Activated CD4-positive, CD25-positive, alpha-beta regulatory T cell treated with anti-CD3 and anti-CD28 coated beads, Interleukin-2, amount 50 U/mL, for 72 hours (primary cell): ENCODE data around the gene RDH5.
"Not testable (repeated sequence)": the region's sequence is repeated elsewhere in the genome, so short reads cannot be mapped to it uniquely, and the experiment has no call there.

ENCODE experiments used
- DNase-seq: peaks from one replicate; pipeline ENCODE4 v3.0.0; 2021

Gene RDH5

GRCh38 chr12:55748230-55748993 lies 28.2 kb downstream of the RDH5 start:
- DNase-seq = no peak

- no peak for DNase-seq
These were observed 35.1 kb downstream of the RDH5 start for GRCh38 chr12:55755246-55755645.

- DNase-seq = no peak
These were observed 37.5 kb downstream of the RDH5 start for GRCh38 chr12:55757701-55758100.

GRCh38 chr12:55758575-55758974 lies 38.4 kb downstream of the RDH5 start:
- DNase-seq = not testable (repeated sequence)

GRCh38 chr12:55760663-55761062 lies 40.5 kb downstream of the RDH5 start:
- DNase-seq = no peak

GRCh38 chr12:55762646-55763045 lies 42.5 kb downstream of the RDH5 start:
- no peak for DNase-seq

GRCh38 chr12:55765736-55766290 lies 45.6 kb downstream of the RDH5 start:
- DNase-seq = no peak

GRCh38 chr12:55767156-55767555 lies 47.0 kb downstream of the RDH5 start:
- DNase-seq = no peak

- DNase-seq = no peak
These were observed 51.5 kb downstream of the RDH5 start for GRCh38 chr12:55771736-55772135.
